ENCODE measurements around the gene QPCT.
"Not testable (repeated sequence)": the region's sequence is repeated elsewhere in the genome, so short reads cannot be mapped to it uniquely, and the experiment has no call there.

Gene QPCT

GRCh38 chr2:37344453-37345361, at the start of gene QPCT:
Gene QPCT (plus strand): TSS chr2:37344630. CDS start chr2:37344732, 102 bp downstream.
- peak; percentile 40 to 68 (median 56) for DNase-seq

DNA sequence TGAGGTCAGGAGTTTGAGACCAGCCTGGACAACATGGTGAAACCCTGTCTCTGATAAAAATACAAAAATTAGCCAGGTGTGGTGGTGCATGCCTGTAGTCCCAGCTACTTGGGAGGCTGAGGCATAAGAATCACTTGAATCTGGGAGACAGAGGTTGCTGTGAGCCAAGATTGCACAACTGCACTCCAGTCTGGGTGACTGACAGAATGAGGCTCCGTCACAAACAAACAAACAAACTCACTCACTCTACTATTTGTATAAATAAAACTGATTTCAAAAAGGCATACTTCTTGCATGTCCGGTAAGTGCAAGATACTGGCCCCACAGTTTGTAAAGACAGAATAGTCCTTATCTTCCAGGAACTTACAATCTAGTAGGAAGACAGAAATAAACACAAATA, 49.6 kb upstream of the QPCT start:
- DNase-seq: not testable (repeated sequence)

- no peak for DNase-seq
Measured at GRCh38 chr2:37295469-37296073, 48.9 kb upstream of the QPCT start.

GRCh38 chr2:37297632-37298031, 46.8 kb upstream of the QPCT start:
- DNase-seq: no peak

GRCh38 chr2:37300146-37300545, 44.3 kb upstream of the QPCT start:
- peak; percentile 30 to 36 (median 33) for DNase-seq

- no peak for DNase-seq
Measured at GRCh38 chr2:37300578-37300977, 43.9 kb upstream of the QPCT start.

DNA sequence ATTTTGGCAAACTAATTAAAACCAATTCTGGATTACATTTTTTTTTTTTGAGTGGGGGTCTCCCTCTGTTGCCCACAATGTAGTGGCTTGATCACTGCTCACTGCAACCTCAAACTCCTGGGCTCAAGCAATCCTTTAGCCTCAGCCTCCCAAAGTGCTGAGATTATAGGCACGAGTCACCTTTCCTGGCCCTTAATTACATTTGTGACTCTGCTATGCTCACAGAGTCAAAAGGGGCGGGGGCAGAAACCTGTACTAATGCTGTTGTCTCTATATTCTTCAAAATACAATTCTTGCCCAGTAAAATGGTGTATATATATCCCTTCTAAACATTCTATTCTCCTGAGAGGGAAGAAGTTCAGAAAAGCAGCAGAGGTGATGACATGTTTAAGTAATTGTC, 43.0 kb upstream of the QPCT start:
- no peak for DNase-seq

- no peak for DNase-seq
Measured at GRCh38 chr2:37302701-37303252, 41.7 kb upstream of the QPCT start.

- DNase-seq: no peak
Measured at GRCh38 chr2:37306024-37306423, 38.4 kb upstream of the QPCT start.

GRCh38 chr2:37307500-37307899, 36.9 kb upstream of the QPCT start:
- no peak for DNase-seq

DNA sequence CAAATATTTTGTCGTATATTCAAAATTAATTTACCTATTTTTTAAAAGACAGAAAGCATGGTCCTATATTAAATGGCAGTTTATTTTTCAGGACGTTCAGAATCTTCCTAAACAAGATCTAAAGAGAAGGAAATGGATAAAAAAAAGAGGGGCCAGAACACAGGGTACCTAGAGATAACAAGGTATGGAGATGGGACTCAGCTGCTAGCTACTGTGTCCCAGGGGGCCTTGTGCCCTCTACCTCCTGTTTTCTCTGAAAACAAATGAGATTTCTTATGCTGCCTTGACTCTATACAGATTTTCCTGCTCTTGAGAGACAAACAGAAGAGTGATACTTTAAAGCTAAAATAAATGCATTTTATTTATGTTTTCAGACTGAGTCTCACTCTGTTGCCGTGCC, 29.1 kb upstream of the QPCT start:
- no peak for DNase-seq

DNA sequence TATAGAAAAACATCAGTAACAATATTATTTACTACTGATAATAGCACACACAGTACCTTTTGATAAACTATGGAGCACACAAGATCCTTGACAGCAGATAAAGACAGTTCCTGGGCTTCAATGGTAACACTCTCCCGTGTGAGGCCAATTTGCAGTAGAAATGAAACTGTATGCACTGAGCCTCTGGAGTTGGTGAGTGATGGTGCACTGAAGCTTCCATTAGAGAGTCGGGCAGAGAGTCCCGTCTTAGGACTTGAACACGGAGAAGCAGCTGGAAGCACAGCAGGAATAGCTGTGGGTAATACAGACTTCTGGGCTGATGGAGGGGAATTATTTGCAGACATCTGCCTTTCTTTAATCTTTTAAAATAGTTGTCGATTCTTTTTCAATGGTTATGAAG, 28.2 kb upstream of the QPCT start:
- DNase-seq: no peak

- no peak for DNase-seq
Measured at GRCh38 chr2:37317746-37318145, 26.7 kb upstream of the QPCT start.

- peak; percentile 12 to 36 (median 31) for DNase-seq
Measured at GRCh38 chr2:37318401-37318800, 26.0 kb upstream of the QPCT start.

GRCh38 chr2:37319754-37320609, 24.4 kb upstream of the QPCT start:
- no peak for DNase-seq

- no peak for DNase-seq
Measured at GRCh38 chr2:37321029-37321682, 23.3 kb upstream of the QPCT start.

DNA sequence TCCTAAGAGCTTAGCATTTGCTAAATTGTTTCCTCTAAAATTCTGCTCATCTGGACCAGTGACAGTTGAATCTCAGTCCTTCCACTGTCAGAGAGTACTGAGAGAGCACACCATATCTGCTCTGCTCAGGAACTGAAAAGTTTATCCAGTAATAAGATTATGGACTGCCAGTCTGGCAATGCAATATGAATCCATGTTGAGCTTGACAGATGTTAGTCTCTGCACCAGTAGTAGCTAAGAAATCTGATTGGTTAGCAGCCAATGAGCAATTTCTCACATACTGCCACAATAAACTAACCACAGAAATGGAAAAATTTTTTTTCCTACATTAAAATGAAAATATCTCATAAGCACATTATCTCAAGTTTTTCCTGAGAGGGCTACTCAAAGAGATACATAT, 22.1 kb upstream of the QPCT start:
- DNase-seq: no peak

- DNase-seq: no peak
Measured at GRCh38 chr2:37323176-37323780, 21.2 kb upstream of the QPCT start.

- DNase-seq: peak; percentile 30 to 53 (median 36)
Measured at GRCh38 chr2:37323781-37324535, 20.5 kb upstream of the QPCT start.

DNA sequence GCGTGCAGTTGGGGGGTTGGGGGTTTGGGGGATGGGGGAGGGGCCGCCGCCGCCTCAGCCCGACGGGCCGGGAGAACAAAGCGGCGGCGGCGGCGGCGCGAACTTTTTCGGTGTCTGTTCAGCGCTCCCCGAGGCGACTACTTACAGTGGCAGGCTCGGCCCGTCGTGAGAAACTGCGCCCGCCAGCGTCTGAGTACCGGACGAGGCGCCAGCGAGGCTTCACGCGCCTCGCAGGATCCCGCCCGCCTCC, 20.0 kb upstream of the QPCT start:
- peak in 1 of 3 donors; percentile 73 for DNase-seq
